Naive thymus-derived CD4-positive, alpha-beta T cell (primary cell): ENCODE data around the gene CHST13. TPM values are rescaled to one million over a fixed set of nuclear protein-coding genes. Genes with fewer than 3 reads are reported as not detected.

Experiments used
- ATAC-seq: fragments of 150-1000 bp; cut with Tn5 transposase; 2 replicates; pipeline ENCODE4 v1.10.0; 2021; ENCODE audit warnings: mild to moderate bottlenecking, moderate library complexity
- CTCF ChIA-PET: fragments of 350-600 bp; sonication (Branson Sonifier 250); formaldehyde crosslinking; loops from one replicate; lab custom pipeline; 2021; ENCODE audit warnings: antibody characterized with exemption; lab: Charles Lee
- POLR2A ChIA-PET: fragments of 350-600 bp; sonication (Branson Sonifier 250); formaldehyde crosslinking; loops from one replicate; lab custom pipeline; 2021; ENCODE audit warnings: antibody characterized with exemption, inconsistent platforms; lab: Charles Lee
- DNase-seq, 9 donors: peaks; one replicate each; pipeline versions ENCODE4 v3.0.0 to v3.0.0-alpha.2; 2020 to 2022; ENCODE audit warnings: mixed read lengths in 1 of 9
- H3K27ac ChIP-seq: one replicate; pipeline ENCODE4 v1.7.0; 2013; ENCODE audit warnings: mild to moderate bottlenecking, low read depth, low read length, moderate library complexity
- H3K27me3 ChIP-seq, 2 donors: one replicate each; pipeline ENCODE4 v1.7.0; 2013; ENCODE audit warnings: low read length in 2 of 2, mild to moderate bottlenecking in 2 of 2, moderate library complexity in 2 of 2; ENCODE audit not compliant: control insufficient read depth in 2 of 2, insufficient read depth in 2 of 2
- H3K36me3 ChIP-seq, 3 experiments: 1 replicate in 2 of 3; 2 replicates in 1 of 3; pipeline ENCODE4 v1.7.0; 2013; ENCODE audit warnings: low read length in 3 of 3, mild to moderate bottlenecking in 3 of 3, moderate library complexity in 1 of 3; ENCODE audit not compliant: insufficient read depth in 3 of 3, control insufficient read depth in 2 of 3
- H3K4me1 ChIP-seq, 2 donors: one replicate each; pipeline ENCODE4 v1.7.0; 2013; ENCODE audit warnings: low read length in 2 of 2, mild to moderate bottlenecking in 2 of 2, moderate library complexity in 1 of 2; ENCODE audit not compliant: control insufficient read depth in 2 of 2, insufficient read depth in 2 of 2
- H3K4me3 ChIP-seq: 2 replicates; pipeline ENCODE4 v1.7.0; 2013; ENCODE audit warnings: mild to moderate bottlenecking, low read length
- H3K9me3 ChIP-seq, 3 experiments: 1 replicate in 2 of 3; 2 replicates in 1 of 3; pipeline ENCODE4 v1.7.0; 2013; ENCODE audit warnings: low read length in 3 of 3; ENCODE audit not compliant: control insufficient read depth in 2 of 3
- H3K27ac Mint-ChIP-seq, 9 donors: one replicate each; pipeline ENCODE4 v1.8.0; 2020 to 2022; ENCODE audit warnings: mixed read lengths in 9 of 9, mild to moderate bottlenecking in 8 of 9, moderate library complexity in 5 of 9, inconsistent platforms in 2 of 9
- H3K27me3 Mint-ChIP-seq, 5 donors: one replicate each; pipeline ENCODE4 v1.8.0; 2021 to 2022; ENCODE audit warnings: mixed read lengths in 5 of 5, mild to moderate bottlenecking in 1 of 5
- H3K36me3 Mint-ChIP-seq, 5 donors: one replicate each; pipeline ENCODE4 v1.8.0; 2020 to 2022; ENCODE audit warnings: mixed read lengths in 5 of 5, mild to moderate bottlenecking in 3 of 5, inconsistent platforms in 1 of 5
- H3K4me1 Mint-ChIP-seq, 7 donors: one replicate each; pipeline ENCODE4 v1.8.0; 2020 to 2022; ENCODE audit warnings: mixed read lengths in 7 of 7, mild to moderate bottlenecking in 3 of 7, inconsistent platforms in 1 of 7
- H3K4me3 Mint-ChIP-seq, 10 donors: one replicate each; pipeline ENCODE4 v1.8.0; 2020 to 2022; ENCODE audit warnings: mild to moderate bottlenecking in 10 of 10, mixed read lengths in 10 of 10, moderate library complexity in 6 of 10, inconsistent platforms in 2 of 10
- H3K9me3 Mint-ChIP-seq, 11 donors: one replicate each; pipeline ENCODE4 v1.8.0; 2020 to 2022; ENCODE audit warnings: mixed read lengths in 11 of 11, mild to moderate bottlenecking in 4 of 11, inconsistent platforms in 1 of 11, moderate library complexity in 1 of 11
- intact Hi-C, 2 donors: fragments of 100-400 bp; cut with micrococcal nuclease; formaldehyde crosslinking; loops; one replicate each; pipeline ENCODE4 v1.15.1; 2023
- polyA plus RNA-seq, 2 donors: library from polyadenylated mRNA; unstranded; fragments of 300-500 nt; fragmentation: Illumina TruSeq; gene quantifications; one replicate each; pipeline ENCODE4 v1.2.3, GENCODE V29; 2021
- total RNA-seq, 6 experiments: library from RNA in 5 of 6; stranded (reverse) in 5 of 6; gene quantifications; 1 replicate in 5 of 6; 2 replicates in 1 of 6; pipeline ENCODE4 v1.2.3 and lab custom pipeline; 2021 to 2026

The CHST13 gene
- total and polyA plus RNA-seq, 7 experiments from 2014 or later: 0.21 to 3.8 (median 0.54) TPM; not detected in 3

DNA sequence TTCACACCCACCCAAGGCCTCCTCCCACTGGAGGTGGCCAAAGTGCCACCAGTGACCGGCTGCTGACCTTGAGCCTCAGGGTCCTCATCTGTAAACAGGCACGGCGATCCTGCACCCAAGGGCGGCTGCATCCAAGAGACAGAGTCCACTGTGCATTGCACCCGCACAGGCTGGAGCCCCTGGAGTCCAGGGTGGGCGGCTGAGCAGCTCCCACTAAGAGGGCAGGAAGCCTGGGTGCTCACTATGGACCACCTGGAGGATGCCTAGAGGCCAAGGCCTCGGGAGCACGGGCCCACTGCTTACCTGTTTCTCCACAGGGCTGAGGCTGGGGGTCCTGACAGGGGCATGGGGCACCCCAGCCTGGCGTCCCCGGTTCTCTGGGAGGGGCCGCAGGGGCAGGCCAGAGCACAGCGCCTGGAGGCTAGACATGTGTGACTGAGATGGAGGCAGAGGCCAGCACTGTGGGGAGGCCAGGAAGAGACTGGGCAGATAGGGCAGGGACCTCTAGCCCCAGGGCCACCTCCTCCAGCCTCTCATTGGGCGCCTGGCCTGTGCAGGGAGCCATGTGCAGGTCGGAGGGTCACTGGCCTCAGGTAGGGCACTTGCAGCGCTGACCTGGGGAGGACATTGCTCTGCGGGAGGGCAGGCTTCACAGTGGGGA is 6.5 kb upstream of the CHST13 start, which contains the start of gene UROC1:
TSS of gene UROC1 (minus strand) at position 483 of the 661 bp plus-strand sequence. CDS start at position 429, 54 bp downstream.
- no peak within 1 kb of the TSS for H3K27ac ChIP-seq
- H3K9me3 ChIP-seq: no peaks in the 10 kb centered on the region
- H3K4me3 ChIP-seq: no peak within 1 kb of the TSS
- Mint-ChIP-seq H3K27me3 (peaks cover 3 to 6% (median 5%) of the 10 kb centered on the region in 5 donors), H3K9me3 (no peaks in the 10 kb centered on the region), H3K27ac (no peak within 1 kb of the TSS), H3K4me1 (peaks cover 0 to 4% (median 0%) of the 10 kb centered on the region in 7 donors), H3K36me3 (no peaks in the 10 kb centered on the region), H3K4me3 (no peak within 1 kb of the TSS)
- intact Hi-C loops: no loop called here
- no peaks in the 10 kb centered on the region for H3K4me1 ChIP-seq
- H3K27me3 ChIP-seq: no peaks in the 10 kb centered on the region
- H3K36me3 ChIP-seq: no peaks in the 10 kb centered on the region
- ChIA-PET CTCF (no interaction called here), POLR2A (no interaction called here)
- DNase-seq: no peak
- no peak for ATAC-seq

DNA sequence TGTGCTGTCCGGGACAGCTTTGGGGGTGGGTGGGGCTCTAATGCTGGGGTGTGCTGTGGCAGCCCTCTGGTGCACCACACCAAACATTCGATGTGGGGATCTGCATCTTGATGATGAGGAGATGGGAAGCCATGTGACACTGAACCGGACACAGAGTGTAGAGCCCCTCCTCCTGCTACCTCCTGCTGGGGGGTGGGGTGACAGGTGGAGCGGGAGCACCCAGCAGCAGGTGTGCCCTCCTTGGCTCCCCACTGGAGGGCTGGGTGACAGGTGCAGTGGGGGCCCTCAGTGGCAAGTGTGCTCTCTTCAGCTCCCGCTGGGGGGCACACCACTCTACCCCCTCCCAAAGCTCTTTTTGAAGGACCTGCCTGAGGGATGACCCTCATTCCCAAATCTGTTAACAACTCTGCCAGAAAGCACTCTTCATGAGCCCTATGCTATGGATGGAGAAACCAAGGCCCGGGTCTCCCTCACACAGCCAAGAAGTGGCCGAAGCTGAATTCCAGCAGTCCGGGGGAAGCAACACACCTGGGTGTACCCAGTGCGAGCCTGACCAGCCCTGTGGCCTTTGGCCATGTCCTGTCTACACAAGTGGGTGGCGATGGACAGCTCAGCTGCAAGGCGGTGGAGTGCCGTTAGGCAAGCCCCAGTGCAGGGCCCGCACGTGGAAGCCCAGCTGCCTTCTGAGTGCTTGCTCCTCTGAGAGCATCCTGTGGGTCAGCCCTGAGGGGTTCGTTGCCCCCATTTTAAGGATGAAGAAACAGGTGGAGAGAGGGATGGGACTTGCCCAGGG is 5.8 kb upstream of the CHST13 start:
- no peaks in the 10 kb centered on the region for H3K27me3 ChIP-seq
- POLR2A ChIA-PET: no interaction called here
- ATAC-seq (no peak), DNase-seq (no peak)
- CTCF ChIA-PET: interaction anchor here (0.5 kb wide), 1 partner anchor 729 kb away, joined by 3 read pairs; no protein-coding TSS in a partner anchor
- no peaks in the 10 kb centered on the region for H3K36me3 ChIP-seq
- Mint-ChIP-seq H3K27ac (no peak overlapping the region), H3K36me3 (no peaks in the 10 kb centered on the region), H3K4me3 (no peak overlapping the region), H3K27me3 (peaks cover 7 to 13% (median 12%) of the 10 kb centered on the region in 5 donors), H3K9me3 (no peaks in the 10 kb centered on the region), H3K4me1 (peaks cover 0 to 4% (median 0%) of the 10 kb centered on the region in 7 donors)
- H3K4me1 ChIP-seq: no peaks in the 10 kb centered on the region
- no peak overlapping the region for H3K27ac ChIP-seq
- intact Hi-C loops: no loop called here
- H3K9me3 ChIP-seq: no peaks in the 10 kb centered on the region
- H3K4me3 ChIP-seq: no peak overlapping the region

- Histone ChIP-seq H3K4me1 (no peaks in the 10 kb centered on the region), H3K9me3 (no peaks in the 10 kb centered on the region), H3K27me3 (no peaks in the 10 kb centered on the region), H3K4me3 (no peak overlapping the region), H3K27ac (no peak overlapping the region), H3K36me3 (no peaks in the 10 kb centered on the region)
- Mint-ChIP-seq H3K36me3 (no peaks in the 10 kb centered on the region), H3K27ac (no peak overlapping the region), H3K4me3 (no peak overlapping the region), H3K4me1 (peaks cover 0 to 4% (median 0%) of the 10 kb centered on the region in 7 donors), H3K27me3 (peaks cover 7 to 18% (median 14%) of the 10 kb centered on the region in 5 donors), H3K9me3 (no peaks in the 10 kb centered on the region)
- no peak for ATAC-seq
- DNase-seq: no peak
- CTCF ChIA-PET: interaction anchor here (0.5 kb wide), 1 partner anchor 728 kb away, joined by 3 read pairs; no protein-coding TSS in a partner anchor
- POLR2A ChIA-PET: no interaction called here
- intact Hi-C loops: no loop called here
Observed at GRCh38 chr3:126518779-126519177, 5.2 kb upstream of the CHST13 start.

DNA sequence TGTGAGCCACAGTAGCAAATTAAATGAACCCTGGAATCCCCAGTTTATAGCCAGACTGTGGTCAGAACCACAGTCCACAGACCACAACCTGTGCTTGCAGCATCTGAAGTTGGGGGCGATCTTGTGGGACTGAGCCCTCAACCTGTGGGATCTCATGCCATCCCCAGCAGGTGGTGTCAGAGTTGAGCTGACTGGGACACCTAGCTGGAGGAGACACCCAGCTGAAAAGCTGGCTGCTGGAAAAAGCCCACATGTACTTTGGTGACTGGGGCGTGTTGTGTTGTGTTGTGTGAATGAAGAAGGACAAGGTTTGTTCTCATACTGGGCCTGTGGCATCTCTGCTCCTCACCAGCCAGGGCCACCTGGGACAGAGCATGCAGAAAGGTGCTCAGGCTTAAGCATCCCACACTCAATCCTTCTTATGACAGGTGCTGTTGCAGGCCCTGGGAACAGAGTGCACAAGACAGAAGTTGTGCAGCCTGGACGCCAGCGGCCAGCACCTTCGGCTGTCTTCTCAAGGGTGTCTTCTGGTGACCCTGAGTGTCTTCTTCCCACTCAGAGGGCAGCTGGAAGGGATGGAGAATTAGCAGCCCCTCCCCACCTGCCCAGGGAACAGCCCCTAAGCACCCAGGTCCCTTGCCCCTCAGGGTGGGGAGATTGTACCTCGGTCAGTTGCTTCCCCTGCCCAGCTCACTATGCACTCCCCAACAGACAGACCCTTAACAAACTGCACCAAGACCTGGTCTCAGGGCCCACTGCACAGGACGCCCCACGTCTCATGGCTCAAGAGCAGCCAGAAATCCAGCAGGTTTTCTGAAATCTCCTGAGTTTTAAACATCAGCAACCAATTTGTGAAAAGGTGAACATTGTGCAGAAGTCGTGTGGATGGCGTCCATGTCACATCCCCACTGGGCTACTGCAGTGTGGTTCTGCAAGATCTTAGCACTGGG is 4.2 kb upstream of the CHST13 start:
- Mint-ChIP-seq H3K4me3 (no peak overlapping the region), H3K4me1 (peaks cover 0 to 4% (median 0%) of the 10 kb centered on the region in 7 donors), H3K27ac (no peak overlapping the region), H3K36me3 (no peaks in the 10 kb centered on the region), H3K9me3 (no peaks in the 10 kb centered on the region), H3K27me3 (peaks cover 8 to 21% (median 14%) of the 10 kb centered on the region in 5 donors)
- Histone ChIP-seq H3K9me3 (no peaks in the 10 kb centered on the region), H3K4me3 (no peak overlapping the region), H3K27me3 (no peaks in the 10 kb centered on the region), H3K27ac (no peak overlapping the region), H3K4me1 (no peaks in the 10 kb centered on the region), H3K36me3 (no peaks in the 10 kb centered on the region)
- DNase-seq (no peak), ATAC-seq (no peak)
- POLR2A ChIA-PET: no interaction called here
- CTCF ChIA-PET: no interaction called here
- intact Hi-C loops: loop anchor here (5.0 kb wide), 3 partner anchors 133 to 1028 kb away; partner anchors contain the start of gene TXNRD3 (in 1 of the 2)

GRCh38 chr3:126521122-126521891 is 2.6 kb upstream of the CHST13 start:
- no peaks in the 10 kb centered on the region for H3K4me1 ChIP-seq
- H3K27ac Mint-ChIP-seq: no peak overlapping the region
- ATAC-seq (no peak), DNase-seq (no peak)
- peaks cover 0 to 4% (median 0%) of the 10 kb centered on the region in 7 donors for H3K4me1 Mint-ChIP-seq
- no peak overlapping the region for H3K27ac ChIP-seq
- H3K36me3 Mint-ChIP-seq: no peaks in the 10 kb centered on the region
- H3K4me3 Mint-ChIP-seq: no peak overlapping the region
- H3K36me3 ChIP-seq: no peaks in the 10 kb centered on the region
- H3K9me3 Mint-ChIP-seq: no peaks in the 10 kb centered on the region
- H3K9me3 ChIP-seq: no peaks in the 10 kb centered on the region
- peaks cover 12 to 22% (median 21%) of the 10 kb centered on the region in 5 donors for H3K27me3 Mint-ChIP-seq
- ChIA-PET POLR2A (no interaction called here), CTCF (interaction anchor here (0.7 to 3.3 kb wide), 3 partner anchors 11 to 1027 kb away, joined by 6 to 14 read pairs (median 10); no protein-coding TSS in a partner anchor)
- intact Hi-C loops: loop anchor here (5.0 kb wide), 3 partner anchors 131 to 1026 kb away; partner anchors contain the start of gene TXNRD3 (in 1 of the 2)
- no peaks in the 10 kb centered on the region for H3K27me3 ChIP-seq
- H3K4me3 ChIP-seq: no peak overlapping the region
